Right lobe of liver (tissue), 4 donors: ENCODE results near the gene IP6K3.

Source experiments
- POLR2A ChIP-seq: fragments of 450-650 bp; IDR thresholded peaks from one replicate; pipeline ENCODE4 v1.6.1; 2017; ENCODE audit warnings: antibody characterized with exemption, mild to moderate bottlenecking
- TF ChIP-seq, protein P1 (sequence below), 4 donors: fragments of 200-600 bp in 3 of 4; fragments of 450-650 bp in 1 of 4; IDR thresholded peaks; one replicate each; pipeline versions ENCODE4 v1.5.1 to v1.8.0; 2016 to 2022; ENCODE audit warnings: antibody characterized with exemption in 4 of 4, mild to moderate bottlenecking in 2 of 4
- donor health status: DM: no; HTN: no; CAD: no.
- donor health status: DM: no; HTN: no; CAD: no.
- donor health status: DM: no; HTN: yes; CAD: no.

DNA sequence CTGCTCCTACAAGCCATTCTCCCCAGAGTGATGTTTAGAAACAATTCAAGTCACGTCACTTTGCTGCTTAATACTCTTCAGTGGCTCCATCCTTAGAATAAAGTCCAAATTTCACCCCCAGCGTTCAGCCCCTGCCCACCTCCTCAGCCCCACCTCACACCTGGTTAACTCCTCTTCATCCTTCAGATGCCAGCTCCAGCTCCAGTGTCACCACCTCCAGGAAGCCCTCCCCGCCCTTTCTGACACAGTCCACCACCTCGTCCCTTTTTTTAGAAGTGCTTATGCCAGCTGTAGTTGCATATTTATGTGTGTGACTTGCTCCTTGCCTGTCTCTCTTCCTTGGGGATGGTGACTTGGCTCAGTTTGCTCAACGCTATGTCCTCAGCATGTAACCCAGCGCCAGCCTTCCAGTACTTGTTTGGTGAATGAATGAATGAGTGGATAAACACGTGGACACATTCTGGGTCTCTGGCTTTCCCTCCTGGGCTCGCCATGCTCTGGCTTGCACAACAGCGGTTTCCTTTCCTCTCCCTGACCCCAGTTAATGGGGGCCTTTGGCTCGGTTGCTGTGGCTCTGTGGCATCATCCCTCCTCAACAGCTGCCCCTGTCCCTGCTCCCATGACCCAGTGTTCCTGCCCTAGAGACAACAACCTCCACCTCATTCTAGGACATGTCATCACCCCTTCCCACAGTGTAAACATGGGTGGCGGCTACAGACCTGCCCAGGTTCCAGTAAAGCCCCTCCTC lies 3.7 kb upstream of the IP6K3 start:
- TF ChIP-seq POLR2A, result no peak
- TF ChIP-seq, protein P1, sequence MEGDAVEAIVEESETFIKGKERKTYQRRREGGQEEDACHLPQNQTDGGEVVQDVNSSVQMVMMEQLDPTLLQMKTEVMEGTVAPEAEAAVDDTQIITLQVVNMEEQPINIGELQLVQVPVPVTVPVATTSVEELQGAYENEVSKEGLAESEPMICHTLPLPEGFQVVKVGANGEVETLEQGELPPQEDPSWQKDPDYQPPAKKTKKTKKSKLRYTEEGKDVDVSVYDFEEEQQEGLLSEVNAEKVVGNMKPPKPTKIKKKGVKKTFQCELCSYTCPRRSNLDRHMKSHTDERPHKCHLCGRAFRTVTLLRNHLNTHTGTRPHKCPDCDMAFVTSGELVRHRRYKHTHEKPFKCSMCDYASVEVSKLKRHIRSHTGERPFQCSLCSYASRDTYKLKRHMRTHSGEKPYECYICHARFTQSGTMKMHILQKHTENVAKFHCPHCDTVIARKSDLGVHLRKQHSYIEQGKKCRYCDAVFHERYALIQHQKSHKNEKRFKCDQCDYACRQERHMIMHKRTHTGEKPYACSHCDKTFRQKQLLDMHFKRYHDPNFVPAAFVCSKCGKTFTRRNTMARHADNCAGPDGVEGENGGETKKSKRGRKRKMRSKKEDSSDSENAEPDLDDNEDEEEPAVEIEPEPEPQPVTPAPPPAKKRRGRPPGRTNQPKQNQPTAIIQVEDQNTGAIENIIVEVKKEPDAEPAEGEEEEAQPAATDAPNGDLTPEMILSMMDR (IDR thresholded peaks at IDR 0.05), result no peak
